Cortex of kidney (tissue), 1 donor: ENCODE data around the gene FCN1.

Source experiments
- DNase-seq: peaks from one replicate; lab custom pipeline; 2025; lab: John Stamatoyannopoulos, UW

Gene FCN1

DNA sequence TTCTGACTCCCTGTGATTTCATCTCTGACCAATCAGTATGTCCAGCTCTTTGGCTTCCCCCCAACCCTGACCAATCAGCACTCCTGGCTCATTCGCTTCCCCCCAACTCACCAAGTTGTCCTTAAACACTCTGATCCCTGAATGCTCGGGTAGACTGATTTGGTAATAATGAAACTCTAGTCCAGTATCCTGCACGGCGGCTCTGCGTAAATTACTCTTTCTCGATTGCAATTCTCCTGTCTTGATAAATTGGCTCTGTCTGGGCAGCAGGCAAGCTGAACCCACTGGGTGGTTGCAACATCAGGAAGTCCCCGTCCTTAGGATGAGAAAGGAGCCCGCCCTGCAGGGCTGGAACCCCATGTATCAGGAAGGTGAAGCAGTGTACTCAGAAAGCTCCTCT lies 26.7 kb downstream of the FCN1 start:
- DNase-seq = no peak

DNA sequence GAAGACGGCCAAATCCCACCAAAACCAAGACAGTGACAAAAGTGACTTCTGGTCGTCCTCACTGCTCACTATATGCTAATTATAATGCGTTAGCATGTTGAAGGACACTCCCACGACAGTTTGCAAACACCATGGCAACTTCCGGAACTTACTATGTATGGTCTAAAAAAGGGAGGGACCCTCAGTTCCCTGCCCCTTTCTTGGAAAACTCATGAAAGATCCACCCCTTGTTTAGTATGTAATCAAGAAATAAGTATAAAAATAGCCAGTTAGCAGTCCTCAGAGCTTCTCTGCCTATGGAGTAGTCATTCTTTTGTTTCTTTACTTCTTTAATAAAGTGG lies 27.6 kb downstream of the FCN1 start:
- no peak for DNase-seq

DNA sequence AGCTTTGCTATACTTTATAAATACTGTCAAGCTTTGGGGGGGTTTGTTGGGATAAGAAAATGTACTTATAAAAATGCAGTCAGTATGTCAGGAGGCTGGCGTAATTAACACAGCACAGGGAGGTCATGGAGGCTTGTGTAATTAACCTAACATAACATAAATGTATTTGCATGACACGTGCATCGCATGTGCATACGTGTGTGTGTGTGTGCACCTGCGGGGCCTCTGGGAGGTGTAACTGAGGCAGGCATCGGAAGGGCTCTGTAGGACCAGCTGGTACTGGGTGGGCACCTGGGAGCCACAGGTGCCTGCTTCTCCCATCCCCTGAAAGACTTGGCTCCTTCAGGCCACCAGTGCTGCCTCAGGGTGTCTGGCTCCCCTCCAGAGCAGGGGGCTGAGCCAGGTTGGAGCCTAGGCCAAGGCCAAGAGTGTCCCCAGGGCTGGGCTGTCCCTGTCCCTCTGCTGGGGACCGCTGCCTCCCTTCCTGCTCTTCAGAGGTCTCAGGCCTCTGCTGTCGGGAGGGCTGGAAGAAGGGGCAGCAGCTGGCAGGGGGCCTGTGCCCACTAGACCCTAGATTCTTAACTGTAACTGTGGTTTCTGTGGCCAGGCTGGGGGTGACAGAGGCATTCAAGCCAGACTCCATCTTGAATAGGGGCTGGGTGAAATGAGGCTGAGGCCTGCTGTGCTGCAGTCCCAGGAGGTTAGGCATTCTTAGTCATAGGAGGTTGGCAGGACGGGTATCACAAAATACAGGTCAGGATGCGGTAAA lies 28.1 kb downstream of the FCN1 start:
- DNase-seq = no peak

DNA sequence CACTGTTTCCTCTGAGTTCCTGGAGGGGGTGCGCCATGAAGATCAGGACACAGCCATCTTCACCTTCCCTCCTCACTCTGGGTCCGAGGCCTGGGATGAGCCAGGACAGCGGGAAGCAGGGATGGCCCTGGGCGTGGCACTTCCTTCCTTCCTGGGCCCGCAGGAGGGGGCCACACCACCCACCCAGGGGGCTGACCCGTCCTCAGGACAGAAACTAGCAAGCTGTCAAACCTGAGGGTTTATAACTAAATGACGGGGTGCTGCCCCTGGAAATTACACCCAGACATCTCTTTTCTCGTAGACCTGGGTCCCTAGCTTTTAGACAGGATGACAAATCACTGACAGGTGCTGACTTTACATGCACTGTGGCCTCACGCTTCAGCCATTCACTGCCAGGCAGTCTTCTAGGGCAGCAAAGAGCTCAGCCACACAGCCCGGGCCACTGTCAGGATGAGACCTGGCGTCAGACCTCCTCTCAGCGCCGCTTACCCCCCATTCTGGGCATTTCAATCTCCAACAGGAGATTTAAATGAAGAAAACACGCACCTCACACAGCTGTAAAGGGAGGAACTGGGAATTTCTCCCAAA lies 29.0 kb downstream of the FCN1 start:
- DNase-seq = no peak

DNA sequence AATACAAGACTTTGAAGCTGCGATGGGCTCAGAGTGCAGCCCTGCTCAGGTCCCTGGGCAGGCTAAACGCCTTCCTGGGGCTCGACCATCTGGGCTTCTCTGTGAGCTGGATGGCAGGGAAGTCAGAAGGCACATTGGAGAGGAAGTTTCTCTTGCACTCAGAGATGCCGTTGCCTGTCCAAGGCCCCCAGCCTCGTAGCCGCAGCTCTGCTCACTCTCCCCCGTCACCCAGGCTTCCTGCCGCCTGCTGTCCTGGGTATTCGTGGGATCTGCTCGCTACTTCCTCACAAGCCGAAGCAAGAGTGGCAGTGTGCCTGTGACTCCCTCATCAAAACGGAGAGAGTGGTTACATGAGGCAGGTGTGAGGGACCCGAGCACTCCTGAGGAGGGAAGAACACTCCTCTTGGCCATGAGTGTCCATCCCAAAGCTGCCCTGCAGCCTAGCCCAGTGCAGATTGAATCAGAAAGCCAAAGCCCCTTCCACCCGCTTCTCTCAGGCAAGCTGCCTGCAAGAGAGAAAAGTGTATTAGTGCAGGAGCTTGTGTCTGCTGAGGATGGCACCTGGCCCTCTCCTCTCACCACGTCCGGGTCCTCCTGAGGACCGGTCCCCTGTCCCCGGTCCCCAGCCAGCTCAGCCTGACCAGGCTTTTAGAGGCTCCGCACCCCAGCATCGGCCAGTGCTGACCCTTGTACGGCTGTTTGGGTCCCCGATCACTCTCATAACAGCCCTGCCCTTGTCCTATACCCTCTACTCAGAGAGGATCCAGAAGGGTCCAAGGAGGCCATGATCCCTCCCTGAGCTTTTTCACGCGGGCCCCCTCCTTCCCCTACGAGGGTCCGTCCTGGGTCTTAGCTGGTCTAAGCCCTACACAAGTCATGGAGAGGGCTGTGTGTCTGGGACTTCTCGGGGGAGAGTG lies 29.8 kb downstream of the FCN1 start:
- DNase-seq = no peak

DNA sequence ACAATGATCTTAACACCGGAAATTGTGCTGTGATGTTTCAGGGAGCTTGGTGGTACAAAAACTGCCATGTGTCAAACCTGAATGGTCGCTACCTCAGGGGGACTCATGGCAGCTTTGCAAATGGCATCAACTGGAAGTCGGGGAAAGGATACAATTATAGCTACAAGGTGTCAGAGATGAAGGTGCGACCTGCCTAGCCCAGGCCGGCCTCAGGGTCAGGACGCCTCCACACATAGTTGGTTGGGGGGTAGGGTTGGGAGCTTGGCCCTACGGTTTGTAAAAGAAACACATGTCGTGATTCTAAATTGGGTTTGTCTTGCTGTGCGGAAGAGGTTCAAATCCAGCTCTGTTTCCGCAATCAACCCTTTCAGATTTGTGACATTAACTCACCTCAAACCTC lies 30.5 kb downstream of the FCN1 start:
- no peak for DNase-seq

DNA sequence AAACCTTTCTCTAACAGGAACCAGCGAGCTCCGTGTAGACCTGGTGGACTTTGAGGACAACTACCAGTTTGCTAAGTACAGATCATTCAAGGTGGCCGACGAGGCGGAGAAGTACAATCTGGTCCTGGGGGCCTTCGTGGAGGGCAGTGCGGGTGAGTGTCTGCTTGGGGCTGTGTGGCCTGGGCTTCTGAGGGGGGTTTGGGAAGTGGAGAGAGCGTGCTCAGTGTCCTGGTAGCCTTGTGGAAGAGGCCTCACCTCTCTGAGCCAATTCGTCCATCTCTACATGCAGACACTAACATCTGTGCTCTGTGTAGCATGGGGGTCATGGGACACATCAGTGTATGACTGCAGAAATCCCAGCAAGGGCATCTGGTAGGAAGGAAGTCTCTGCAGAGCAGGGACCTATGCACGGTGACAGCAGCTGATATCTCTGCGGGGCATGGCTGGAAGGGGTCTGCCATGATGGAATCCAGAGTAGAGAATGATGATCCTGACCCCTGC lies 31.2 kb downstream of the FCN1 start:
- no peak for DNase-seq

DNA sequence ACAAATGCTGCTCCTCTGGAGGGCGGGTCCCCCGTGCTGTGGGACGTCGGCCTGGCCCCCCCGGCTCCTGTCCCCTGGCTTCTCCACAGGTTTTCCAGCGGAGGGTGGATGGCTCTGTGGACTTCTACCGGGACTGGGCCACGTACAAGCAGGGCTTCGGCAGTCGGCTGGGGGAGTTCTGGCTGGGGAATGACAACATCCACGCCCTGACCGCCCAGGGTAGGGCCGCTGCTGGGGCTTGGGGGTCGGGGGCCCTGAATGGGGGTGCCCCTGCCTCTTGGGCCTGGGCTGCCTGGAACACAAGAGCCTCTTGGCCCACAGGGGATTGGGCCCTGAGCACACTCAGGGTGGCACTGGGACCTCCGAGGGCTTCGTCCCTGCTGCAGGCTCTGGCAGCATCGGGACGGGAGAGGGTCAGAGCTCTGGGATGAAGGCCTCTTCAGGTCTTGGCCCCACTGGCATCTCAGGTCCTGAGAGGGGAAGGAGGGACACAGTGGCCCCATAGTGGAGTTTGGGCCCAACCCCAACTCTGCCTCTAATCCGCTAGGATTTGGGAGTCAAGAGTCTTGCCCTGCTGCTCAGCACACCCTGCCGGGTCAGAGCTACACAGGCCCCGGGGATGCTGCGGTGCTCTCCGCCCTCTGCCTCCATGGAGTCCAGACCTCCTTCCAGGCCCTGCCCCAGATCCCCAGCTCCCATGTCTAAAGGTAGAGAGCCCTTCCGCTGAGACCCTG lies 31.9 kb downstream of the FCN1 start:
- no peak for DNase-seq

DNA sequence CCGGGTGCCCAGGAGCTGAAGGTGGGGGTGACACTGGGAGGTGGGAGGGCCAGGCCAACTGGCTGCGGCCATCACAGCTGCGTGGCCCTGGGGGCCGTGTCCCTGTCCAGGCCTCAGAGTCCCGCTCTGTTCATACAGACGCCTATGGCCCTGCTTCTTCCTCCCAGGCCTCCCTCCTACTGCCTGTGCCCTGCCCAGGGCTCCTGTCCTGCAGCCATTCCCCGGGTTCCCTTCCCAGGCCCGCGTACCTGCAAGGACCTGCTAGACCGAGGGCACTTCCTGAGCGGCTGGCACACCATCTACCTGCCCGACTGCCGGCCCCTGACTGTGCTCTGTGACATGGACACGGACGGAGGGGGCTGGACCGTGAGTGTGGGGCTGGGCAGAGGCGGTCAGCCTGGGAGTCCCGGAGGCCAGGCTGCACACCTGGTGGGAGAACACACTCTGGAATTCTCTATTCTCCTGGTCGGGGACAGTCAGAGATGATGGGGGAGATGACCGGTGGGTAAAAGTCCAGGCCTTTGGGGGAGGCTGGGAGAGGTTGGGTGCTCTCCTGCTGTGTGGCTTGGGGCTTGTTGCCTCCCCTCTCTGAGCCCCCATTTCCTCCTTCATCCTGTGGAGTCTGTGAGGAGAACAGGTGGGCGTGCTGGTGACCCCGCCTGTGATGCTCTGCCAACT lies 32.6 kb downstream of the FCN1 start:
- DNase-seq = no peak

DNA sequence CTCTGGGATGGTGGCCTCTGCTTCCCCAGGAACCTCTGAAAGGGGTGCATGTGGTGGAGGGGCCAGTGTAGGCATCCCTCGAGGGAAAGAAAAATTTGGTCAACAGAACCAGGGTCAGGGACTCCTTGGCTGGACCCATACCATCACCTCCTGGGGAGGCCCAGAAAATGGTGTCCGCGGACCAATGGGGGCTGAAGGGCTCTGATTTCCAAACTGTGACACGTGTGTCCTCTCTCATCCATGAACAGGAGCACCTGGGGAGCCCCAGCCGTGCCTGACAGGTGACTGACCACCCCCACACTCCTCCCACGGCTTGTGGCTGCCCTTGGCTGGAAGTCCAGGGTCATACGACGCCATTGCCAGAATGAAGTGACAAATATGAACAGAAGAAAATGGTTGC lies 33.2 kb downstream of the FCN1 start:
- no peak for DNase-seq

DNA sequence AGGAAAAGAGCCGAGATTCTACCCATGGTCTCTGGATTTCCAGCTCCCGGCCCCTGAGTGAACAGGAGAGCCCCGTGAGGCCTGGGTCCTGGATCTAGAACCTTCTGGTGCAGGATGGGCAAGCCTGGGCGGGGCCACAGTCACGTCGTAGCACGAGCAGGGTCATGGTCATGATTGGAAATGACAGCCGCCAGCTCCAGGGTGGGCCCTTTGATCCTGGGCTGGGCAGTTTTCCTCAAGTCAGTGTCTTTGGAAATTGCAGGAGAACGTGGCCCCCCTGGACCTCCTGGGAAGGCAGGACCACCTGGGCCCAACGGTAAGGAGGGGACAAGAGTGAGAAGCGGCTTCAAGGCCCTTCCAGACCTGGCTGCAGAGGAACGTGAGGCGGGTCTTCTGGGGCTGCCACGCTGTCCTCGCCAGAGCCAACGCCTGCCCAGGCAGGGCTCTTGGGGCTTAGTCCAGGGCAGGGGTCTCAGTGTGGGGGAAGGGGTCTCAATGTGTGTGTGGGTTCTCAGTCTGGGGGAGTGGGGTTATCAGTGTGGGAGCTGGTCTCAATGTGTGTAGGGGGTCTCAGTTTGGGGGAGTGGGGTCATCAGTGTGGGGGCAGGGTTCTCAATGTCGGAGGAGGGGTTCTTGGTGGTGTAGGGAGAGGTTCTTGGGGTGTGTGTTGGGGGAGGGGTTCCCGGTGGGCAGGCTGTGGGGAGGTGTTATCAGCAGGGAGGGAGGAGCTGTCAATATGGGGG lies 34.5 kb downstream of the FCN1 start:
- no peak for DNase-seq

DNA sequence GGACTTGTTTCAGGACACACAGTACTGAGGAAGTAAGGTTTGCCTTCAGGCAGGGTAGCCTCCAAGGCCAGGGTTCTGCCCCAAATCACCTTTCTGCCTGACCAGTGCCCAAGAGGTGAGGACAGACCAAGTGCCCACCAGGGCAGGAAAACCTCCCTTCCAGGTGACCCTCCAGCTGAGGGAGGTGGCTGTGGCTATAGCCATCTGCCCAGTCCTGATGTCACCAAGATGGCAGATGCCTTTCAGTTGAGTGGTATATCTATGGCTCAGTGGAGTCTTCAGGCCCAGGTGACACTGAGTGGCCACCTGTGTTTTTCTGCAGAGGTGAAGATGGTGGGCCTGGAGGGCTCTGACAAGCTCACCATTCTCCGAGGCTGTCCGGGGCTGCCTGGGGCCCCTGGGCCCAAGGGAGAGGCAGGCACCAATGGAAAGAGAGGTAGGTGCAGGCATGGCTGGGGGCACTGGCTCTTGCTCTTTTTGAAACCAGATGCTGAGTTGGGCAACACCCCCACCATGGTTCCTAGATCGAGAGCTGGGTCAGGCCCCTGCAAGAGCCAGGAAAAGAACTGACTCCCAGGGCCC lies 35.4 kb downstream of the FCN1 start:
- DNase-seq = no peak

DNA sequence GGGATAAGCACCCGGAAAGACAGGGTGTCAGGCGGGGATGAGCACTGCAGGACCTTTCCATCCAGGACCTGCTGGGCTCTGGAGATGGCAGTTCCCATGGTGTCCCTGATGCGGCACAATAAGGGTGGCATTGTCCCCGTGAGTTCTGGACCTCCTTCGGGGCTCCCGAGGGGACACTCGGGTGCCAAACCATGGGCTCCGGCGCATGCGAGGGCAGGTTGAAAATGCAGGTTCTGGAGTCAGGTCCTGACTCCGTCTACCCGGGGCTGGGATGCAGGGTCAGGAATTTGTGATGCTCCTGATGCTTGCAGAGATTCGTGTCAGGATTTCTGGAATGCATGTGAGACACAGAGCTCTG lies 36.4 kb downstream of the FCN1 start:
- no peak for DNase-seq

DNA sequence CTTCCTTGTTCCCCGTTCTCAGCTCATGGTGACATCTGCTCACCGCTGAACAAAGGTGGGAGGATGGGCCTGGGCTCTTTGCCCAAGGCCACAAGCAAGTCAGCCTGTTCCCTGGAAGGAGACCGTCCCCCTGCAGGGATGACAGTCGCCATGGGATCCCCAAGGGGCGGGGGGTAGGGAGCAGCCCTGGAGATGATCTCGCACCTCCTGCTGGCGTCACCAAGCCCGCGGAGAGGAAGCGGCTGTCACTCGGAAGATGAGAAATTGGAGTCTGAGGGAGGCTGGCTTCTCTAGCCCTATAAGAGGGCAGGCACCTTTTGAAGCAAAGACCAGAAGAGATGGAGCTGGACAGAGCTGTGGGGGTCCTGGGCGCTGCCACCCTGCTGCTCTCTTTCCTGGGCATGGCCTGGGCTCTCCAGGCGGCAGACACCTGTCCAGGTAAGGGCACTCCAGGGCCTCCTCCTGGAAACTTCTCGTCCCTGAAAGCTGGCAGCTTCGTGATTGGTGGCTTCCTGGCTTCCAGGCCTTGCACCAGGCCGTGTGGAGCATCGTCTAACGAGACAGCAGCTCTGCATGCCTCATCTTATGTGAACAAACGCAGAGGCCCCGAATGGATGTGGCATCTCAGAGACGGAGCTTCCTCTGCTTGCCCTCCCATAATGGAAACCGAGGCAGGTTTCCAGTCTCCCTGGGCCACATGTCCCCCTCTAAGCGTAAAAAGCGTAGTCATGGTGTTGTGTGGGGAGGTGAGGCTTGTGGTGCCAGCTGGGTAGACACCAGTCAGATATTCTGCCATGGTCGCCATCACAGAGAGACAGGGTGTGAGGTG lies 37.0 kb downstream of the FCN1 start, which contains the start of gene FCN2:
Gene FCN2 (plus strand): TSS at position 327 of the 829 bp plus-strand sequence. CDS start 12 bp downstream, at position 339.
- no peak for DNase-seq

DNA sequence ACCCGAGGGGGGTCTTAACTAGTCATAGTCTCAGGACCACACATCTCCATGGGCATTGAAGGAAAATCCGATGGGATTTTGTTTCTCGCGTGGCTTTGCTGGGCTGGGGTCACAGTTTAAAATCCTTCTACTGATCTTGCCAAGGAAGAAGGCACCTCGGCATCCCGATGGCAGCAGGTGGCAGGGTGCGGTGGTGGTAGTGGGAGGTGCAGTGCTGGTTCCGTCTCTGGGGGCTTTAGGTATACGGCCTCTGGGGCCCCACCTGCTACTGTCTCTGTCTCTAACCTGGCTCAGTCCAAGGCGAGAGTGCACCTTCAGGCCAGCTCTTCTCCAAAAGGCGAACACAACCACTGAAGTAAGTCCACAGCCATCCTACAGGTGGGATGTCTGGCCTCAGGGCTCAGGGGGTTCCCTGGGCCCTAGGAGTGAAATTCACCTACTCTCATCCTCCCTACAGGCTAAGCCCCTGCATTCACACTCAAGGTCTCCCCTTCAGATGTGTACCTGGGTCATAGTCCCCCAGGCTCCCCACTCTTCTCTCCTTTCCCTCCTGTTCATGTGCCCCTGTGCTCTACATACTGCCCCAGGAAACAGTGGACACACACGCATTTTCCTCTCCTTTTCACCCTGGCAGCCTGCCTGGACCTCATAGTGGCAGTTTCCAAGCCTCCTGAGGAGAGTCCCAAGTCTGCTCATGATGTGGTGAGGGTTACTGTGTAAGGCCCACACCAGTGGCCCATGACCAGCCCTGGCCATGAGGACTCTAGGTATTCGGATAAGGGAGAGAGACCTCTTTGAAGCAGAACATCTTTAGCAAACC lies 37.8 kb downstream of the FCN1 start:
- DNase-seq = no peak

DNA sequence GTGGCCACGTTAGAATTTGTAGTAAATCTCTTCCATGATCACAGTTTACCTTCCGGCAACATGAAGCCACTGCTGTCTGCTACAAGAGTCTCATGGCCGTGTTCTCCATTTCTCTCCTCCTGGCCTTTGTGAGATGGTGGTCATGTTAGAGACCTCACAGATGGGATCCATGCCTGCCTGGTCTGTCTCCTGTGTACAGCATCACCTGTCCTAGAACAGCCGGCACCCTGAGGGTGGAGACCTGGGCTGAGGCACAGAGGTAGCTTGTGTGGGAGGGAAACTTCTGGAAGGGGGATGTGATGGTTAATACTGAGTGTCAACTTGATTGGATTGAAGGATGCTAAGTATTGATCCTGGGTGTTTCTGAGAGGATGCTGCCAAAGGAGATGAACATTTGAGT lies 40.2 kb downstream of the FCN1 start:
- no peak for DNase-seq

DNA sequence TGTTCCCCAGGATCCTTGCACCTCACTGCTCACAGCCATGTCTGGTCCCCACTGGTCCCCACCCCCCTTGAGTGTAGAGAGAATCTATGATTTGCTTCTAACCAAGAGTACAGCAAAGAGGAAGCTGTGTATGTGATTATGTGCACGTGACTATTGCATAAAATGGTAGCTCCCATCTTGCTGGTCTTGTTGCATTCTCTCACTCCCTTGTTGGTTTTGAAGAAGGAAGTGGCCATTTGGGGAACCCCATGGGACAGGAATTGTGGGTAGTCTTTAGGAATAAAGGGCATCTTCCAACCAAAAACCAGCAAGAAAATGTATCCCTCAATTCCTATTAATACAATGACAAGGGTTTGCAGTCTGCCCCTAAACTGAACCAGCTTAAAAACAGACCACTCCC lies 42.3 kb downstream of the FCN1 start:
- DNase-seq = no peak

DNA sequence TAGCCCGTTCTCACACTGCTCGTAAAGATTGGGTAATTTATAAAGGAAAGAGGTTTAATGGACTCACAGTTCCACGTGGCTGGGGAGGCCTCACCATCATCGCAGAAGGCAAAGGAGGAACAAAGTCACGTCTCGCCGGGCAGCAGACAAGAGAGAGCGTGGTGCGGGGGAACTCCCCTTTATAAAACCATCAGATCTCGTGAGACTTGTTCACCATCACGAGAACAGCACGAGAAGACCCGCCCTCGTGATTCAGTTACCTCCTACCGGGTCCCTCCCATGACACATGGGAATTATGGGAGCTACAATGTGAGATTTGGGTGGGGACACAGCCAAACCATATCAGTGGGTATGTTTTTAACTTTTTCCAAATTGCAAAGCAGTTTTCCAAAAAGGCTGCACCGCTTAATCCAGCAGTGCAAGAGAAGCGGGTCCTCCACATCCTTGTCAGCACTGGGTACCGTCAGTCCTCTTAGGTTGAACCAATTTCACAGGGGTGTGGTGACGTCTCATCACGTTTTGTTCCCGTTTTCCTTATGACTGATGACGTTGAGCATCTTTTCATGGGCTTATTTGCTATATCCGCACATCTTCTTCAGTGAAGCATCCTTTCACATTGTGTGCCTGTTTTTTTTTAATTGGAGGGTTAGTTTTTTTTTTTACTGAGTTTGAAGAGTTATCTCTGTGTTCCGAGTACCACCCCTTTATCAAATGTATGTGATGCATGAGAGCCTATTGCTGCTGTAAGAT lies 45.1 kb downstream of the FCN1 start:
- DNase-seq = no peak
